ENCODE measurements around the gene FBXO2.
"Not testable (repeated sequence)": the region's sequence is repeated elsewhere in the genome, so short reads cannot be mapped to it uniquely, and the experiment has no call there.

Gene FBXO2

GRCh38 chr1:11622398-11622797, 31.8 kb downstream of the FBXO2 start:
- DNase-seq = no peak

- no peak for DNase-seq
These were observed 33.3 kb downstream of the FBXO2 start for GRCh38 chr1:11620924-11621323.

GRCh38 chr1:11620405-11620804, 33.8 kb downstream of the FBXO2 start:
- DNase-seq = no peak

- DNase-seq = no peak
These were observed 36.5 kb downstream of the FBXO2 start for GRCh38 chr1:11617741-11618140.

GRCh38 chr1:11617314-11617713, 36.9 kb downstream of the FBXO2 start:
- peak; percentile 41 for DNase-seq

GRCh38 chr1:11616766-11617165, 37.5 kb downstream of the FBXO2 start:
- no peak for DNase-seq

GRCh38 chr1:11615090-11615489, 39.1 kb downstream of the FBXO2 start:
- DNase-seq = no peak

- no peak for DNase-seq
These were observed 40.9 kb downstream of the FBXO2 start for GRCh38 chr1:11613347-11613746.

- no peak for DNase-seq
These were observed 42.4 kb downstream of the FBXO2 start for GRCh38 chr1:11611638-11612327.

- DNase-seq = no peak
These were observed 43.5 kb downstream of the FBXO2 start for GRCh38 chr1:11610629-11611180.

- DNase-seq = not testable (repeated sequence)
These were observed 44.9 kb downstream of the FBXO2 start for GRCh38 chr1:11609378-11609777.

GRCh38 chr1:11608596-11609130, 45.6 kb downstream of the FBXO2 start:
- not testable (repeated sequence) for DNase-seq

- DNase-seq = no peak
These were observed 47.5 kb downstream of the FBXO2 start for GRCh38 chr1:11606775-11607174.

GRCh38 chr1:11602981-11603380, 51.2 kb downstream of the FBXO2 start:
- no peak for DNase-seq

GRCh38 chr1:11602424-11602823, 51.8 kb downstream of the FBXO2 start:
- no peak for DNase-seq

- DNase-seq = peak; percentile 56
These were observed 53.4 kb downstream of the FBXO2 start for GRCh38 chr1:11600836-11601235.

GRCh38 chr1:11599891-11600576, 54.2 kb downstream of the FBXO2 start:
- DNase-seq = no peak

- DNase-seq = no peak
These were observed 55.8 kb downstream of the FBXO2 start for GRCh38 chr1:11598461-11598860.

All from DMS153 (cell line).